GM12873 (cell line): Measurements from ENCODE around the gene RABGAP1L.

Experiments
- CTCF ChIP-seq: IDR thresholded peaks from 2 replicates; pipeline ENCODE4 v1.5.1; 2012; ENCODE audit warnings: low read depth, mild to moderate bottlenecking, moderate library complexity, low read length, control low read depth; ENCODE audit not compliant: insufficient read depth; ENCODE audit errors: missing control alignments

Gene RABGAP1L

GRCh38 chr1:174123843-174124242 is 35.5 kb upstream of the RABGAP1L start:
- TF ChIP-seq CTCF, result no peak

- no peak for TF ChIP-seq CTCF
These were observed 28.2 kb upstream of the RABGAP1L start for GRCh38 chr1:174131032-174131638.

- TF ChIP-seq CTCF, result no peak
These were observed 25.2 kb upstream of the RABGAP1L start for GRCh38 chr1:174134003-174134659.

- no peak for TF ChIP-seq CTCF
These were observed 24.1 kb upstream of the RABGAP1L start for GRCh38 chr1:174135211-174135610.

- TF ChIP-seq CTCF, result no peak
These were observed 22.6 kb upstream of the RABGAP1L start for GRCh38 chr1:174136714-174137113.

- TF ChIP-seq CTCF, result no peak
These were observed 16.5 kb upstream of the RABGAP1L start for GRCh38 chr1:174142836-174143235.

- TF ChIP-seq CTCF, result no peak
These were observed 10.1 kb upstream of the RABGAP1L start for GRCh38 chr1:174149216-174149615.
